Endothelial cell of umbilical vein (primary cell): ENCODE data around the gene PPCDC. TPM values are rescaled to one million over a fixed set of nuclear protein-coding genes. Genes with fewer than 3 reads are reported as not detected.

Experiments used
- BruUV-seq: library from RNA; stranded (reverse); fragments of 400-500 nt; replicated peaks from 2 replicates; lab custom pipeline; 2021; lab: Mats Ljungman, UMichigan
- CTCF ChIA-PET: fragments of 300-600, 350-600 bp; sonication (Branson Sonifier 250); formaldehyde crosslinking; loops from one replicate; lab custom pipeline; 2021; ENCODE audit warnings: antibody characterized with exemption, inconsistent platforms; lab: Charles Lee
- POLR2A ChIA-PET: fragments of 300-600, 350-600 bp; sonication (Branson Sonifier 250); formaldehyde crosslinking; loops from one replicate; lab custom pipeline; 2021; ENCODE audit warnings: antibody characterized with exemption, inconsistent platforms; lab: Charles Lee
- DNase-seq: peaks from one replicate; pipeline ENCODE4 v3.0.0-alpha.2; 2011; ENCODE audit warnings: low read depth, low spot score
- FAIRE-seq: peaks from 2 replicates; lab custom pipeline; 2011; peaks lifted over from hg19 to GRCh38; lab: Jason Lieb, UNC
- H2AFZ ChIP-seq: 2 replicates; pipeline ENCODE4 v1.6.0; 2012; ENCODE audit warnings: low read depth, low read length, control low read depth, inconsistent platforms
- H3K27ac ChIP-seq: 2 replicates; pipeline ENCODE4 v1.5.1; 2011; ENCODE audit warnings: low read depth, mild to moderate bottlenecking, control low read depth, low read length, moderate library complexity; ENCODE audit not compliant: insufficient read depth
- H3K27me3 ChIP-seq, 2 experiments: 2 replicates each; pipeline versions ENCODE4 v1.6.0 to v1.6.1; 2011; ENCODE audit warnings: low read length in 2 of 2, mixed read lengths in 1 of 2; ENCODE audit not compliant: control insufficient read depth in 2 of 2, insufficient read depth in 2 of 2
- H3K36me3 ChIP-seq, 2 experiments: 2 replicates in 1 of 2; 3 replicates in 1 of 2; pipeline ENCODE4 v1.5.1; 2011; ENCODE audit warnings: low read length in 2 of 2, mild to moderate bottlenecking in 1 of 2, moderate library complexity in 1 of 2; ENCODE audit not compliant: control insufficient read depth in 2 of 2, insufficient read depth in 2 of 2; ENCODE audit errors: extremely low read depth in 1 of 2
- H3K4me1 ChIP-seq: 3 replicates; pipeline ENCODE4 v1.5.1; 2011; ENCODE audit warnings: mild to moderate bottlenecking, low read length; ENCODE audit not compliant: control insufficient read depth, insufficient read depth; ENCODE audit errors: extremely low read depth
- H3K4me2 ChIP-seq: 2 replicates; pipeline ENCODE4 v1.6.1; 2011; ENCODE audit warnings: low read length, control low read depth, mixed read lengths; ENCODE audit not compliant: insufficient read depth
- H3K4me3 ChIP-seq, 3 experiments: fragments of 200-600 bp in 1 of 3; sonication (generic), shearing (Covaris generic) in 1 of 3; replicated peaks in 1 of 3; 2 replicates each; pipeline ENCODE4 v1.5.1; 2011 to 2016; ENCODE audit warnings: control low read depth in 3 of 3, low read length in 3 of 3, mild to moderate bottlenecking in 2 of 3, inconsistent platforms in 1 of 3, low read depth in 1 of 3, moderate library complexity in 1 of 3; ENCODE audit not compliant: insufficient read depth in 1 of 3
- H3K79me2 ChIP-seq: 2 replicates; pipeline ENCODE4 v1.6.0; 2012; ENCODE audit warnings: low read length, inconsistent platforms; ENCODE audit not compliant: control insufficient read depth, insufficient read depth
- H3K9ac ChIP-seq: replicated peaks from 2 replicates; pipeline ENCODE3; 2011; ENCODE audit warnings: low read length, control low read depth; ENCODE audit not compliant: insufficient read depth; ENCODE audit errors: extremely low read depth
- H3K9me1 ChIP-seq: replicated peaks from 3 replicates; pipeline ENCODE4 v1.6.0; 2011; ENCODE audit warnings: mild to moderate bottlenecking, low read length; ENCODE audit not compliant: control insufficient read depth, insufficient read depth; ENCODE audit errors: extremely low read depth
- H3K9me3 ChIP-seq: replicated peaks from 2 replicates; pipeline ENCODE4 v1.5.1; 2012; ENCODE audit warnings: low read length, inconsistent platforms; ENCODE audit not compliant: control insufficient read depth, insufficient read depth
- H4K20me1 ChIP-seq: replicated peaks from 2 replicates; pipeline ENCODE3; 2011; ENCODE audit warnings: mild to moderate bottlenecking, low read length; ENCODE audit not compliant: control insufficient read depth, insufficient read depth; ENCODE audit errors: extremely low read depth
- EZH2 ChIP-seq: IDR thresholded peaks from 2 replicates; pipeline ENCODE4 v1.6.1; 2012; ENCODE audit warnings: borderline replicate concordance, low read depth, mild to moderate bottlenecking, moderate library complexity, low read length, inconsistent platforms; ENCODE audit not compliant: severe bottlenecking
- JUN ChIP-seq: IDR thresholded peaks from 2 replicates; pipeline ENCODE4 v1.6.1; 2011; ENCODE audit warnings: borderline replicate concordance, low read depth; ENCODE audit not compliant: insufficient read length, insufficient read depth
- MYC ChIP-seq: IDR thresholded peaks from one replicate; pipeline ENCODE4 v1.6.1; 2011; ENCODE audit warnings: mild to moderate bottlenecking, low read depth, low read length
- POLR2AphosphoS5 ChIP-seq: IDR thresholded peaks from 2 replicates; pipeline ENCODE4 v1.6.1; 2012; ENCODE audit warnings: low read depth, mild to moderate bottlenecking, control low read depth, low read length, moderate library complexity; ENCODE audit not compliant: insufficient read depth
- dilution Hi-C: fragments of 300-500 bp; cut with MboI; formaldehyde crosslinking; loops from one replicate; pipeline ENCODE4 v1.15.0; 2019; ENCODE audit warnings: low sequenced_read_pairs; ENCODE audit not compliant: extremely low pct_ligation_motif_present
- intact Hi-C: fragments of 100-400 bp; cut with micrococcal nuclease; formaldehyde crosslinking; loops from one replicate; pipeline ENCODE4 v1.10.0; 2022
- polyA plus RNA-seq, 4 experiments: library from polyadenylated mRNA; depleted of rRNA in 3 of 4; stranded (reverse) in 3 of 4; unstranded in 1 of 4; fragments of >200 nt; gene quantifications; 2 replicates each; pipeline versions ENCODE4 v1.2.1 to v1.2.3, GENCODE V29; 2011 to 2012; ENCODE audit warnings: missing spikeins in 1 of 4
- total RNA-seq: library from RNA; stranded (reverse); gene quantifications from 2 replicates; pipeline ENCODE4 v1.2.3, GENCODE V29; 2021
- TF ChIP-seq, protein P1 (sequence below), 2 donors: IDR thresholded peaks; 1 replicate in 1 of 2; 2 replicates in 1 of 2; pipeline ENCODE4 v1.5.1; 2011; ENCODE audit warnings: low read length in 2 of 2, mild to moderate bottlenecking in 2 of 2, moderate library complexity in 2 of 2, control low read depth in 1 of 2, inconsistent platforms in 1 of 2, low read depth in 1 of 2; ENCODE audit not compliant: insufficient read depth in 1 of 2; ENCODE audit errors: extremely low read depth in 1 of 2
- TF ChIP-seq, protein P2 (sequence below): IDR thresholded peaks from 2 replicates; pipeline ENCODE4 v1.6.1; 2011; ENCODE audit not compliant: insufficient read depth, insufficient read length

Gene PPCDC
- total and polyA plus RNA-seq, 2 donors (not counting 3 experiments of a cell fraction or from before 2014, with no cell fraction given), result 14.5 to 21.4 TPM

DNA sequence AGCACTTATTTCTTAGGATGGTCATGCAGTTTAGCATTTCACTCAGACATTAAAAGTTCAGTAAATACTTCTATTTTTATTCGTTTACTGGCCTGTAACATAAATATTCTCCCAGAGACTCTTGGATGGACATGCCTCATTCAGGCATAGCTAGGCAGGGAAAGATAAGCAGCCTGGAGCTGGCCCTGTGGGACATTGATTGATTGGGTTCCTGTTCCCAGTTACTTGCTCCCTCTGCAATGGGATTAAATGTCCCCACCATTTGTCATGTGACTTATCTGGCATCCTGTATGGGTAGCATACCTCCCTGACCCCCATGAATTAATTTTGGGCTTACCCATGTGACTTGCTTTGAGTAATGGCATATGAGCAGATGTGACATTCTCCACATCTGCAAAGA, 30.8 kb upstream of the PPCDC start:
- no peaks in the 10 kb centered on the region for H3K9me1 ChIP-seq
- ChIA-PET POLR2A (interaction anchor here (0.7 kb wide), 1 partner anchor 36 kb away, joined by 3 read pairs; the partner anchor contains the start of gene RPP25), CTCF (no interaction called here)
- no peak overlapping the region for H2AFZ ChIP-seq
- H4K20me1 ChIP-seq, result no peaks in the 10 kb centered on the region
- H3K4me1 ChIP-seq, result peaks cover 15% of the 10 kb centered on the region
- DNase-seq (no peak), FAIRE-seq (no peak)
- BruUV-seq, result no TSS peak
- dilution Hi-C loops (no loop called here), intact Hi-C loops (no loop called here)
- no peaks in the 10 kb centered on the region for H3K79me2 ChIP-seq
- H3K36me3 ChIP-seq, result no peaks in the 10 kb centered on the region
- H3K4me2 ChIP-seq, result no peak overlapping the region
- H3K27me3 ChIP-seq, result peaks cover 10 to 20% of the 10 kb centered on the region in 2 experiments
- no peak overlapping the region for H3K4me3 ChIP-seq
- no peak overlapping the region for H3K27ac ChIP-seq
- no peak for TF ChIP-seq JUN
- no peak overlapping the region for H3K9ac ChIP-seq
- H3K9me3 ChIP-seq, result no peaks in the 10 kb centered on the region

DNA sequence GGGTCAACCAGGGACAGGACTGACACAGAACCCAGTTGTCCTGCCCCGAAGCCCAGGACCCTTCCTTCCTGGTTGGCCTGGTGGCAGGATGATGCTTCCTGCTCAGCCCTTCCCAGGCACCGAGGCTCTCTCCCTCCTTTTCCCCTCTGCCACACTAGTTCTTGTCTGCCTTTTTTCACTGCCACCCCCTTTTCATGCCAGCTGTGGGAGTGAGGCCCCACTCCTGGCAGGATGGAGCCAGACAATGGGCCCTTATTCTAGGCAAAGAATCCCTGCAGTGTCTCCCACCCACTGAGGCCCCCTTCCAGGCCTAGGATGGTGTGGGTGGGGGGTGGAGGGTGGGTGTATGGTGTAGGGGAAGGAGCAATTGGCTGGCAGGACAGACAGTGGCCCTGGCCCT, 29.2 kb upstream of the PPCDC start:
- Histone ChIP-seq H3K4me1 (peaks cover 15% of the 10 kb centered on the region), H3K36me3 (no peaks in the 10 kb centered on the region), H3K9me3 (no peaks in the 10 kb centered on the region), H3K4me2 (no peak overlapping the region), H3K9me1 (no peaks in the 10 kb centered on the region), H3K79me2 (no peaks in the 10 kb centered on the region), H3K4me3 (no peak overlapping the region), H3K27ac (no peak overlapping the region), H4K20me1 (no peaks in the 10 kb centered on the region), H3K9ac (no peak overlapping the region), H3K27me3 (peaks cover 11 to 20% of the 10 kb centered on the region in 2 experiments), H2AFZ (no peak overlapping the region)
- no TSS peak for BruUV-seq
- TF ChIP-seq, protein P1, sequence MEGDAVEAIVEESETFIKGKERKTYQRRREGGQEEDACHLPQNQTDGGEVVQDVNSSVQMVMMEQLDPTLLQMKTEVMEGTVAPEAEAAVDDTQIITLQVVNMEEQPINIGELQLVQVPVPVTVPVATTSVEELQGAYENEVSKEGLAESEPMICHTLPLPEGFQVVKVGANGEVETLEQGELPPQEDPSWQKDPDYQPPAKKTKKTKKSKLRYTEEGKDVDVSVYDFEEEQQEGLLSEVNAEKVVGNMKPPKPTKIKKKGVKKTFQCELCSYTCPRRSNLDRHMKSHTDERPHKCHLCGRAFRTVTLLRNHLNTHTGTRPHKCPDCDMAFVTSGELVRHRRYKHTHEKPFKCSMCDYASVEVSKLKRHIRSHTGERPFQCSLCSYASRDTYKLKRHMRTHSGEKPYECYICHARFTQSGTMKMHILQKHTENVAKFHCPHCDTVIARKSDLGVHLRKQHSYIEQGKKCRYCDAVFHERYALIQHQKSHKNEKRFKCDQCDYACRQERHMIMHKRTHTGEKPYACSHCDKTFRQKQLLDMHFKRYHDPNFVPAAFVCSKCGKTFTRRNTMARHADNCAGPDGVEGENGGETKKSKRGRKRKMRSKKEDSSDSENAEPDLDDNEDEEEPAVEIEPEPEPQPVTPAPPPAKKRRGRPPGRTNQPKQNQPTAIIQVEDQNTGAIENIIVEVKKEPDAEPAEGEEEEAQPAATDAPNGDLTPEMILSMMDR (IDR thresholded peaks at IDR 0.05; ENCODE audit: extremely low read depth in 1 of 2, insufficient read depth in 1 of 2, low read depth in 1 of 2, low read length in 2 of 2), result no peak
- no peak for TF ChIP-seq EZH2
- TF ChIP-seq MYC, result no peak
- no peak for TF ChIP-seq JUN
- TF ChIP-seq, protein P2, sequence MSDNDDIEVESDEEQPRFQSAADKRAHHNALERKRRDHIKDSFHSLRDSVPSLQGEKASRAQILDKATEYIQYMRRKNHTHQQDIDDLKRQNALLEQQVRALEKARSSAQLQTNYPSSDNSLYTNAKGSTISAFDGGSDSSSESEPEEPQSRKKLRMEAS, result no peak
- TF ChIP-seq POLR2AphosphoS5, result no peak
- dilution Hi-C loops, result no loop called here
- CTCF ChIA-PET, result interaction anchor here (1.3 to 2.2 kb wide), 4 partner anchors 11 to 44 kb away, joined by 4 to 15 read pairs (median 8); partner anchors contain the start of gene RPP25
- intact Hi-C loops, result no loop called here
- no peak for DNase-seq
- FAIRE-seq, result no peak
- POLR2A ChIA-PET, result no interaction called here
